HL-60 (cell line): ENCODE data around the gene FARP1.

Experiments
- DNase-seq, 2 experiments: peaks; one replicate each; pipeline ENCODE4 v3.0.0-alpha.2; 2010 to 2020; ENCODE audit warnings: low read depth in 1 of 2, low spot score in 1 of 2
- H3K27ac ChIP-seq: fragments of 250-450 bp; sonication (Bioruptor Pico); replicated peaks from 2 replicates; pipeline ENCODE4 v1.5.1; 2020; ENCODE audit warnings: mild to moderate bottlenecking, moderate library complexity
- H3K27me3 ChIP-seq: fragments of 250-450 bp; sonication (Bioruptor Pico); 2 replicates; pipeline ENCODE4 v1.5.1; 2021; ENCODE audit warnings: mild to moderate bottlenecking, moderate library complexity; ENCODE audit not compliant: insufficient read depth, poor library complexity, severe bottlenecking
- H3K4me3 ChIP-seq: replicated peaks from 2 replicates; pipeline ENCODE4 v1.5.1; 2011; ENCODE audit warnings: mild to moderate bottlenecking, control low read depth, low read length; ENCODE audit not compliant: insufficient read depth
- GABPA ChIP-seq: IDR thresholded peaks from 2 replicates; pipeline ENCODE4 v1.6.1; 2012; ENCODE audit warnings: low read depth
- POLR2AphosphoS5 ChIP-seq: IDR thresholded peaks from 2 replicates; pipeline ENCODE4 v1.6.1; 2012; ENCODE audit warnings: low read depth
- SPI1 ChIP-seq: IDR thresholded peaks from 2 replicates; pipeline ENCODE4 v1.6.1; 2012; ENCODE audit warnings: low read depth, mild to moderate bottlenecking, borderline replicate concordance
- TF ChIP-seq, protein P1 (sequence below): IDR thresholded peaks from 2 replicates; pipeline ENCODE4 v1.6.1; 2012; ENCODE audit warnings: low read depth; ENCODE audit not compliant: insufficient replicate concordance
- TF ChIP-seq, protein P2 (sequence below): IDR thresholded peaks from one replicate; pipeline ENCODE4 v1.5.1; 2011; ENCODE audit warnings: low read length, control low read depth, inconsistent platforms; ENCODE audit not compliant: insufficient read depth

Gene FARP1

DNA sequence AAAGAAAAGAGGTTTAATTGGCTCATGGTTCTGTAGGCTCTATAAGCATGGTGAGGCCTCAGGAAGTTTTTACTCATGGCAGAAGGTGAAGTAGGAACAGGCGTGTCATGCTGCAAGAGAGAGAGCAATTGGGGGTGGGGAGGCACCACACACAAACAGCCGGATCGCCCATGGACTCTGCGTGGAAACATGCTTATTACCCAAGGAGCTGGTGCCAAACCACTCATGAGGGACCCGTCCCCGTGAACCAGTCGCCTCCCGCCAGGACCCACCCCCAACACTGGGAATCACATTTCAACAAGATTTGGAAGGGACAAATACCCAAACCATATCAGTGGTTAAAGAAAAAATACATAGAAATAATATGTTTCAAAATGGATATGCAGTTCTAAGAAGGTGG is 208.7 kb downstream of the FARP1 start:
- H3K27ac ChIP-seq = no peak overlapping the region
- no peak for TF ChIP-seq POLR2AphosphoS5
- no peak overlapping the region for H3K4me3 ChIP-seq
- no peaks in the 10 kb centered on the region for H3K27me3 ChIP-seq
- DNase-seq = no peak

DNA sequence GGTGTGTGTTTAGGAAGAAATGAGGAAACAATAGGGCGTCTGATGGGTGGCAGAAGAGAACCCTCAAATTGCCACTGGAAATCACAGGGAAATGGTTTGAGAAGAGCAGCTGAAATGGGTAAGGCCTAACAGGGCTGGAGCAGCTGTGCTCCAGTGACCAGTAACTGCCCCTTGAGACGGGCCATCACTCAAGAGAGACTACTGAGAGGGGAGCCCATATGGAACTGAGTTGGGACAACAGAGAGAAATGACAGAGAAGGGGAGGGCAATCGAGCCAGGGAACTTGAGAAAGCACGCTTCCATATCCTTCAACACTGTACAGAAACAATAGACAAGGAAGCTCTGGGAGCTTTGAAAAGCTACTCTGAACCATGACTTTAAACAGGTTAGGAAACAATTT is 209.3 kb downstream of the FARP1 start:
- no peaks in the 10 kb centered on the region for H3K27me3 ChIP-seq
- no peak for DNase-seq
- TF ChIP-seq, protein P1, sequence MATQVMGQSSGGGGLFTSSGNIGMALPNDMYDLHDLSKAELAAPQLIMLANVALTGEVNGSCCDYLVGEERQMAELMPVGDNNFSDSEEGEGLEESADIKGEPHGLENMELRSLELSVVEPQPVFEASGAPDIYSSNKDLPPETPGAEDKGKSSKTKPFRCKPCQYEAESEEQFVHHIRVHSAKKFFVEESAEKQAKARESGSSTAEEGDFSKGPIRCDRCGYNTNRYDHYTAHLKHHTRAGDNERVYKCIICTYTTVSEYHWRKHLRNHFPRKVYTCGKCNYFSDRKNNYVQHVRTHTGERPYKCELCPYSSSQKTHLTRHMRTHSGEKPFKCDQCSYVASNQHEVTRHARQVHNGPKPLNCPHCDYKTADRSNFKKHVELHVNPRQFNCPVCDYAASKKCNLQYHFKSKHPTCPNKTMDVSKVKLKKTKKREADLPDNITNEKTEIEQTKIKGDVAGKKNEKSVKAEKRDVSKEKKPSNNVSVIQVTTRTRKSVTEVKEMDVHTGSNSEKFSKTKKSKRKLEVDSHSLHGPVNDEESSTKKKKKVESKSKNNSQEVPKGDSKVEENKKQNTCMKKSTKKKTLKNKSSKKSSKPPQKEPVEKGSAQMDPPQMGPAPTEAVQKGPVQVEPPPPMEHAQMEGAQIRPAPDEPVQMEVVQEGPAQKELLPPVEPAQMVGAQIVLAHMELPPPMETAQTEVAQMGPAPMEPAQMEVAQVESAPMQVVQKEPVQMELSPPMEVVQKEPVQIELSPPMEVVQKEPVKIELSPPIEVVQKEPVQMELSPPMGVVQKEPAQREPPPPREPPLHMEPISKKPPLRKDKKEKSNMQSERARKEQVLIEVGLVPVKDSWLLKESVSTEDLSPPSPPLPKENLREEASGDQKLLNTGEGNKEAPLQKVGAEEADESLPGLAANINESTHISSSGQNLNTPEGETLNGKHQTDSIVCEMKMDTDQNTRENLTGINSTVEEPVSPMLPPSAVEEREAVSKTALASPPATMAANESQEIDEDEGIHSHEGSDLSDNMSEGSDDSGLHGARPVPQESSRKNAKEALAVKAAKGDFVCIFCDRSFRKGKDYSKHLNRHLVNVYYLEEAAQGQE = no peak
- TF ChIP-seq, protein P2, sequence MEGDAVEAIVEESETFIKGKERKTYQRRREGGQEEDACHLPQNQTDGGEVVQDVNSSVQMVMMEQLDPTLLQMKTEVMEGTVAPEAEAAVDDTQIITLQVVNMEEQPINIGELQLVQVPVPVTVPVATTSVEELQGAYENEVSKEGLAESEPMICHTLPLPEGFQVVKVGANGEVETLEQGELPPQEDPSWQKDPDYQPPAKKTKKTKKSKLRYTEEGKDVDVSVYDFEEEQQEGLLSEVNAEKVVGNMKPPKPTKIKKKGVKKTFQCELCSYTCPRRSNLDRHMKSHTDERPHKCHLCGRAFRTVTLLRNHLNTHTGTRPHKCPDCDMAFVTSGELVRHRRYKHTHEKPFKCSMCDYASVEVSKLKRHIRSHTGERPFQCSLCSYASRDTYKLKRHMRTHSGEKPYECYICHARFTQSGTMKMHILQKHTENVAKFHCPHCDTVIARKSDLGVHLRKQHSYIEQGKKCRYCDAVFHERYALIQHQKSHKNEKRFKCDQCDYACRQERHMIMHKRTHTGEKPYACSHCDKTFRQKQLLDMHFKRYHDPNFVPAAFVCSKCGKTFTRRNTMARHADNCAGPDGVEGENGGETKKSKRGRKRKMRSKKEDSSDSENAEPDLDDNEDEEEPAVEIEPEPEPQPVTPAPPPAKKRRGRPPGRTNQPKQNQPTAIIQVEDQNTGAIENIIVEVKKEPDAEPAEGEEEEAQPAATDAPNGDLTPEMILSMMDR = no peak
- TF ChIP-seq SPI1 = no peak
- no peak for TF ChIP-seq GABPA
- TF ChIP-seq POLR2AphosphoS5 = no peak
- H3K4me3 ChIP-seq = no peak overlapping the region
- no peak overlapping the region for H3K27ac ChIP-seq

DNA sequence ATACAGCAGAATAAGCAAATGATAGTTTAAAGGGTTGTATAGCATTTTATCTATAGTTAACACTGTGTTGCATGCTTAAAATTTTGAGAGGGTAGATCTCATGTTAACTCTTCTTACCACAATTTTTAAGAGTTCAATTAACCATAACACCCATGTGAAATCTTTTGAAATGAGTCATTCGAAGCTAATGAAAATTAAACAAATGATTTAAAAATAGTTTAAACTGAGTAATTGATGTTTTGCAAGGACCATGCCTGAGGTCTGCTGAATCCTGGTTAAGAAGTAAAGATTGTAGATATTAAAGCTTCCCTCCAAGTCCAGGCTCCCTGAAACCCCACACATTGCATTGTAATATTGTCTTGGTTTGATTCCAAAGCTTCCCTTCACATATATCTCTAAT is 210.9 kb downstream of the FARP1 start:
- no peak for DNase-seq
- Histone ChIP-seq H3K27me3 (peaks cover 2% of the 10 kb centered on the region), H3K27ac (no peak overlapping the region), H3K4me3 (no peak overlapping the region)
- TF ChIP-seq SPI1 = no peak
- TF ChIP-seq, protein P2 = no peak
- no peak for TF ChIP-seq GABPA
- TF ChIP-seq POLR2AphosphoS5 = no peak
- TF ChIP-seq, protein P1 = no peak

DNA sequence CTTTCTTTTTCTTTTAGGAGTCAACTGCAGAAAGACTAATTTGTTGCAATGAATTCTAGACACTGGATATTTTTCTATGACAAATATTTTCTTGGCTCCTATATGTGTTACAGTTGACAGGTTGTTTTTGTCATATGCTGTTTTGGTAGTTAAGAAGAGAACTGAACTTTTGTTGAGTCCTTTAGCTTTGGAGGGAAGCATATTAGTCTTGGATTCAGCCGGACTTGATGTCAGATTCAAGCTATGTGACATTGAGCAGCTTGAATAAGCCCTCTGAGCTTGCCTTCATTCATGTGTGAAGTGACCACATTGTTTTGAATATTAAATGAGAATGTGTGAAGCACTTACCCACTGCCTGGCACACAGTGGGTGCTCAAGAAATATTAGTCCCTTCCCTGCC is 216.0 kb downstream of the FARP1 start:
- peaks cover 2% of the 10 kb centered on the region for H3K27me3 ChIP-seq
- H3K27ac ChIP-seq = no peak overlapping the region
- TF ChIP-seq SPI1 = no peak
- TF ChIP-seq, protein P1 = no peak
- TF ChIP-seq POLR2AphosphoS5 = no peak
- TF ChIP-seq, protein P2 = no peak
- no peak for TF ChIP-seq GABPA
- DNase-seq = no peak
- H3K4me3 ChIP-seq = no peak overlapping the region
